GM12891 (cell line): Measurements from ENCODE around the gene ANKS3.

Experiments used
- POLR2A ChIP-seq: IDR thresholded peaks from 2 replicates; pipeline ENCODE4 v1.6.1; 2011; ENCODE audit warnings: low read depth, low read length, control low read depth
- POLR2AphosphoS5 ChIP-seq: IDR thresholded peaks from 2 replicates; pipeline ENCODE4 v1.6.1; 2011; ENCODE audit warnings: low read depth, low read length, control low read depth
- TAF1 ChIP-seq: IDR thresholded peaks from 2 replicates; pipeline ENCODE4 v1.6.1; 2011; ENCODE audit warnings: low read depth, low read length, control low read depth

GRCh38 chr16:4679156-4679849, 54.8 kb downstream of the ANKS3 start:
- TF ChIP-seq POLR2A: no peak
- TF ChIP-seq TAF1: no peak
- no peak for TF ChIP-seq POLR2AphosphoS5
